GM20431 (cell line): ENCODE data around the gene LIPG.

ENCODE experiments used
- in situ Hi-C: fragments of 300-500 bp; cut with MseI, MboI; formaldehyde crosslinking; loops from one replicate; pipeline ENCODE4 v1.15.0; 2020; ENCODE audit warnings: low sequenced_read_pairs; ENCODE audit not compliant: unreplicated experiment

The LIPG gene

DNA sequence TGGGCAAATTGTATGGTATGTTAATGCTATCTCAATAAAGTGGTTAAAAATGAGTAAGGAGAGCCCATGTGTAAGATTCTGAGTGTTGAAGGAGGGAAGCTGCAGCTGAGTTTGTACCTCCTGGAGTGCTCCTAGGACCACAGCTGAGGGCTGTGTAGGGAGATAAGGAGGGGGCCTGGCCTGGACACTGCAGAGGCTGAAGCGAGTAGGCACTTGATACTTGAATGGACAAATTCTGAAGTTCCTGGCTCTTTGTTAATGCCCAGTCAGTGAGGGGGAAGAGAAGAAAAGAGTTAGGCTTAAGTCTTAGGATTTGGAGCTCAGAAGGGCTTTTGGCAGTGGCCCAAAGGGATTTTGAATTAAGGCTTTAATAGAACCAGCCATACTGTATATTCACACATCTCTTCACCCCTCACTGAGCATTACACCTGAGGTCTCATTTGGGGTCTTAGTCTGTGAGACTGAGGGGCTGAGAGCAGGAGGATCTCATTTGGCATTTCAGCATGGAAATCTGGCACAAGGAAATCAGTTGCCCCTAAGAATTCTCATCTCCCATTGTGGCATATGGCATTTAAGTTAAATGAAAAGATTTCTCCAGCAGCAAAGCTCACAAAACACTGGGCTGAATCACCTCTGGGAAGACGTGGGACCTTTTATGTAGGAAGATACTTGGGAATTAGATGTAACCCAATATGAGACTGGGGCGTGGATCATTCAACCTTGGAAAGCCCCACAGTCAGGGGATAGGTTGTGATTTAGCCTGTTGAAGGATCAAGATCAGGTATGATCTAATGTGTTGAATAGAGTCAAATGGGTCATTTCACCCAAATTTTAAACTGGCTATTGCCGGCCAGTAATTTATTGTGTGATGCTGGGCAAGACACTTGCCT, 46.8 kb downstream of the LIPG start:
- in situ Hi-C loops, result no loop called here

DNA sequence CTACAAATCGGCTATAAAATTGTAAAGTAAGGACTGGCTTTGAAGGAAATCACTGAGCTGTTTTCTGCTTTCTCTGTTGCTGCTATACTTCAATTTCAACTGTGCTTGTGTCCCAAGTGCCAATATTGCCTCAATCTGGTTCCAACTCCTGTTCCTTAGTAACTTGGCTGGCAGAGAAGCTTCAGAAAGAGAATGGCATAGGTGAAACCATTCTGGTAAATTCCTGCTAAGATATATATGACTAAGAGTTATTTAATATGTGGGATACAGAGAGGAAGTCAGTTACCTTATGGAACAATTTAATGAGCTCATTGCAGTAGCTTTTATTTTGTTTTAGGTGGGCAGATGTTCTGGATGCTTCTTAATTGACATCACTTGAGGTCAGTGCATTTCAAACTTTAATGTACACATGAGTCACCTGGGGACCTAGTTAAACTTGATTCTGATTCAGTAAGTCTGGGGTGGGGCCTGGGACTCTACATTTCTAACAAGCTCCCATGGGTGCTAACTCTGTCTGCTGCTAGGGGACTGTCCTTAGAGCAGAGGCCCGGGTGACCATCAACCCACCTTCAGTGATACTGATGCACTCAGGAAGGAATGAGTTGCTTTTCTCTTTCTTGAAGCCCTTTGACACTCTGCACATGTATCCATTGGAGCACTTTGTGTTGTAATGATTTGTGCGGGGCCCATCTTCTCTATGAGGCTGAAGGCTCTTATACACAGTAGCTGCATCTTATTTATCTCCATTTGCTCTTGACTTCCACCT, 47.6 kb downstream of the LIPG start:
- in situ Hi-C loops, result no loop called here

DNA sequence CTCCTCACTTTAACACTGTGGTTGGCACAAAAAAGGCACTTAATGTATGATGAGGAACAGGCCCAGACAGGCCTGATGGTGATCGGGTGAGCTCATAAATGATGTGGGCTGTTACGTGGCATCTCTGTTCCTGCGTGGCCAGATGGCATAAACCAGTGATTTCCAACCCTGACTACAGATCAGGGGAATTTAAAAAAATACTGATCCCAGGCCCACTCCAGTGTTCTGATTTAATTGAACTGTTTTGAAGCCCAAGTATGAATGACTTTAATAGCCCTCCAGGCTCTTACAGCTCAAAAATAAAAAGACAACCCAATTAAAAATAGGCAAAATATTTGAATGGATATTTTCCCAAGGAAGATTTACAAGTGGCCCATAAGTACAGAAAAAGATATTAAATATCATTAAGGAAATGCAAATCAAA, 48.2 kb downstream of the LIPG start:
- in situ Hi-C loops, result no loop called here

DNA sequence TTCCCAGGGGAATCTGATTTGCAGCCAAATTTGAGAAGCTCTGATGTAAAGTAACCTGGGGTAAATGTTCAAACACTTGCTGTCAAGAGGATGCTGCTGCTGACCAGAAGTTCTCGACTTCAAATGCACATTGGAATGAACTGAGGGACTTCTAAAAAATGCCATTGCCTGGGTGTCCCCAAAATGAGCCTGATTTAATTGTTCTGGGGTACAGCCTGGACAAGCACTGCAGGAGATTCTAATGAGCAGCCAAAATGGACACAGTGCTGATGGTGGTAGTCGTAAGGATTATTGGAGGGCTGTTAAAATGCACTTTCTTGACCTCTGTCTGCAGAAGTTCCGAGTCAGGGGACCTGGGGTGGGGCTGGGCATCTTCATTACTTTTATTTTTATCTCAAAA, 49.5 kb downstream of the LIPG start:
- in situ Hi-C loops, result no loop called here

DNA sequence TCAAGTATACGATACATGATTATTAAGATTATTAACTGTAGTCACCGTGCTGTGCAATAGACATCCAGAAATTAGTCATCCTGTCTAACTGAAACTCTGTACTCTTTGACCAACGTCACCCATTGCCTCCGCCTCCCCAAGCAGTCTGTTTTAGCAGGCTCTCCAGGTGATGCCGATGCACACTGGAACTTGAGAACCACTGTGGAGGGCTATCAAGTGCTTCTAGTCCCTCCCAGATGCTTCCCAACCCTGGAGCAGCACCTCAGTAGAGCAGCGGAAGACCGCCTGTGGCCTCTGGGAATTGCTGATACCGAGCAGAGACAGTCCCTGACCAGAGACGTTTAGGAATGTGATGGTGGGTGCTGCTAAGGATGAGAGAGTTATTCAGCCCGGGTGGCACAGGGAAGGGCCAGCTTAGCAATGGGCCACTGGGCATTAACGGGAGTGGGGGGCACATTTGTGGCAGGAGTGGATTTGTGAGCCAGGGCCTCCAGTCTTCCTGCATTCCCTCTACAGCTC, 50.7 kb downstream of the LIPG start:
- in situ Hi-C loops, result no loop called here

DNA sequence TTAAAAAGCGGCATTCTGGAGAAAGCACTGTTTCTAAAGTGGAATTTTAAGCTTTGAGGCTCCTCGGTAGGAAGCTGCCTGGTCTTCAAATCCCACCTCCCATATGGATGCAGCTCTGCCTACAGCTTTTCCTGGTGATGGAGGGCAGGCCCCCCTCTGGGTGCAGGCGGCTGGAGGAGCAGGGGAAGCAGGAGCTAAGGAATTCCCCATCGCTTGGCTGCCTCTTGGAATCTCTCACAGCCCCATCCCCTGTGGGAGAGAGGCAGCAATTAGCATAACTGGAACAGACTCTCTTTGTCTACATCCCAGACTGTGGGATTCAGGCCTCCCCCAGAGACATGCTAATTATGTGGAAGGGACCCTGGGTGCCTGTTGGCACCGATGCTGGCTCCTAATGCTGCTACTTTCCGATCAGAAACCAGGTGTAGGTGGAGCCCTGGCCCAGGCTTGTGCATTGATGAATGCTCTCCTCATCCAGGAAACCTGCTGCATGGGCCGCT, 51.3 kb downstream of the LIPG start:
- in situ Hi-C loops, result no loop called here

DNA sequence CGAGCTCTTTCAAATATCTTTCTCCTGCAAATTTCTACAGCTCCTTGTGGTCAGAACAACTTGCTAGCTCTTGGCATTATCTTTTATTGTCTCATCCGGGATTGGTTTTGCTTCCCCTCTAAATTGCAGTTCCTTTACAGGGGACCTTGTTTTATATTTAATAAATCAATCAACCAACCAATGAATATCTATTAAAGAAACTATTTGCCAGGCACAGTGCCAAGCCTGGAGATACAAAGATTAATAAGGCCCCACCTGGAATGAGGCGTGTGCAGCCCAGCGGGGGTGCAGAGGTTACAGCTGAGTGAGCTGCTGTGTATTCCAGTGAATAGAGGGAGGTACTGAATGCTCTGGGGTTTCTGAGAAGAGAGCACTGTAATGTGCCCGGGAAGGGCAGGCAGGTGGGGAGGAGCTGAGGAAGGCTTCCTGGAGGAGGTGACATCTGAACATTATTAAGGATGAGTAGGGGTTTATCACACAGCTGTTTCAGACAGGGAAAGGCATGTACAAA, 51.8 kb downstream of the LIPG start:
- in situ Hi-C loops, result no loop called here

DNA sequence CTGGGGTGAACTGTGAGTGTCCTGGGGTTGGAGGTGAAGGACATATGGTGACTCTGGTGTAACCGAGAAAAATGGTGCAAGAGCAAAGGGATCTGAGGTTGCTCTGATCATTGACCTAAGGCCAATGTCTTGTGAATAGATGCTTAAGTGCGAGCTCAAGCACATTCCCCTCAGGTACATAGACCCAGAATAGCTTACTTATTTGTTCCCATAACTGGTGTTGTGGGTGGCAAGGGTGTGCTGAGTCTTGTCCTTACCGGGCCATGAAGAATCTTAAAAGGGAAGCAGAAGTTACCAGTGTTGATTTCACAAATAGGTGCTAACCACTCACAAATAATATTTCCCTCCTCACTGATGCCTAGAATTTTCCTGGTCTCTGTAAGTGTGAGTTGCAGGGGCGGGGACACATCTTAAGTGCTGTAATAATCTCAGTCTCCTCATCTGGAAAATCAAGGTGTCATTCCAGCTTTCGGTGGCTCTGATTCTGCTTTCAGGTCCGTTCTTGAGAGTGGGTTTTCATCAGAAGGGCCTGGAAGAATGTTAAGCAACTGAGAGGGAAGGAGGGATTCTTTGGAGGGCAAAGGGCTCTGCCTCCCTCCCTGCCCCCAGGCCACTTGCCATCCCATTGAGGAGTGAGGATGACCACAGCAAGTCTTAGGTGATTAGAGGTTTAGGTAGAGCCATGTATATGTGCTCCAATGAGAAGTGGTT, 54.9 kb downstream of the LIPG start:
- in situ Hi-C loops, result no loop called here

DNA sequence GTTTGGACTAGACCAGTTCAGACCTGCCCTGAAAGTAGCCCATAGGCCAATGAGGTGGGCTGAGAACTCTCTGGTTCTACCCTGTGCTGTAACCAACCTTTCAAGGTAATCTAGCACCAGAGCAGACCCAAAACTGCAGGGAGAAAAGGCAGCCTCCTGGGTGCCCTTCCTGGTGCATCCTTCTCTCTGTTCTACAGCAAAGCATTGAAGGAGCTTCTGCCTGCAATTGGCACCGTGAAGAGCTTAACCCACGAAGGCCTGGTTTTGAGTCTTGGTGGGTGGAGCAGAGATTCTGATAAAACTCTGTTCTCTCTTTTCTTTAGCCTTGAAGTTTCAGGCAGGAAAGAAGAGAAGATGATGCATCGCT, 55.5 kb downstream of the LIPG start:
- in situ Hi-C loops, result no loop called here

DNA sequence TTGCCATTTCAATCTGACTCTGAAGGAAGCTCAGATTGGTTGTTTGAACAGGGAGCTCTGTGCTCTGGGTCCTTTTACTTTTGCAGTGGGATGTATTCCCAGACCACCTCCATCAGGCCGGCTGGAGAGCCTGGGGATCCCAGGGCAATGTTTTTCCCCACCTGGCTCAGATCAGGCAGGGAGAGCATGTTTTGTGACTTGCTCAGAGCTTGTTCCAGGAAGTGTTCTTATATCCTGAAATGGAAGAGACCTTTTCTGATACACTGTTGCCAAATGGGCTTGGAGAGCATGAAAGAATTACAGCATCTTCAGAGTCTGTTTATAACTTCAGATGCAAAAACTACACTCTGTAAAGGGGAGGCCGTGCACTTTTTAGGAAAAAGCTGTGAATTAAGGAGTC, 56.0 kb downstream of the LIPG start:
- in situ Hi-C loops, result no loop called here

DNA sequence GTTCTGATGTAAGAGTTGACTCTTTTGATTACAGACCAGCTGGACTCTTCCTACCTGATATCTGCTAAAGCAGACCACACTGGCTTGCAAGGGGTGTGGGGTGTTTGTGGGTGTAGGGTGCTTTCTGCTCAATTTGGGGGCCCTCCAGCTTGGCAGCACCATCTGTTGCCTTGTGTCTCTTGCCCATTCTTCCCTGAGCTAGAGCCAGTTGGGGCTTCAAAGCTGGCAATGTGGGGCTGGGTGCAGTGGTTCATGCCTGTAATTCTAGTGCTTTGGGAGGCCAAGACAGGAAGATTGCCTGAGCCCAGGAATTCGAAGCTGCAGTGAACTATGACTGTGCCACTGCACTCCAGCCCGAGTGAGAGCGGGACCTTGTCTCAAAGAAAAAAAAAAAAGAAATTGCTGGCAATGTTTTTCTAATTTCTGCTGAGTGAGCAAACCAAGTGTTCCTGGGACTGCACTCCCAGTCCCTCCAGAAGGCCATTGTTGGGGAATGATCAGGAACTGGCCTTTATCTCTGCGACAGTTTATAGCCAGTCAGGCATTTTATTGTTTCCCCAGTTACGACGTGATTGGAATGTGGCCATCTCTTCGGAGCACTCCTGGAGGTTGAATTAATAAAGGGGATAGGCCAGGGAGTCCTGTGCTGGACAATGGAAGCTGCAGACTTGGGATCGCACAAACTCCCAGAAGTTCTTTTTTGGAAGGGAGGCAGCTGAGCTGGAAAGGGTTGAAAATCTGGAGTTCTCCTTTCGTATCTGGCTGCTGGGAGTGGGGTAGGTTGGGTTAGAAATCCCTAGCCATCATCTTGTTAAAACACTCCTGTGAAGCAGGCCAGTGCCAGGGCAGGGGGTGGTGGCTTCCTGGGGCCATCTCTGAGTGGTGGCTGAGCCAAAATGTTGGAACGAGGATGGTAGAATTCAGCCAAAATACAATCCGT, 57.2 kb downstream of the LIPG start:
- in situ Hi-C loops, result no loop called here

DNA sequence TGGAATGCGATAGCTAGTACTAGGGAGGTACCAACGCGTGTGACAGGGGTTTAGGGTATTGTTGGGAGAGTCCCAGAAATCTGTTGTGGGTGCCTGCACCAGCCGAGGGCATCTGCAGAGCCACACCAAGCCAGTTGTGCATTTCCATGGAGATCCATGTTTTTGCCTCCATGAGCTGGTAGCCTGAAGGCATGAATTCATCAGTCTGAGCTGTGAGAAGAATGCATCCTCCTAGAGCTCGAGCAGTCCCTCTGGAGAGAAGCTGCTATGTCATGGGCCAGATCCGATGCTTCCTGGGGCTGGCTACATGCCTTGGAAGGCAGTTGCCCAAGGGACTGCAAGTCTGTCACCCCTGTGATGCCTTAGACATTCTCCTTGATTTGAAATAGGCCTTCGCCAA, 57.9 kb downstream of the LIPG start:
- in situ Hi-C loops, result no loop called here

DNA sequence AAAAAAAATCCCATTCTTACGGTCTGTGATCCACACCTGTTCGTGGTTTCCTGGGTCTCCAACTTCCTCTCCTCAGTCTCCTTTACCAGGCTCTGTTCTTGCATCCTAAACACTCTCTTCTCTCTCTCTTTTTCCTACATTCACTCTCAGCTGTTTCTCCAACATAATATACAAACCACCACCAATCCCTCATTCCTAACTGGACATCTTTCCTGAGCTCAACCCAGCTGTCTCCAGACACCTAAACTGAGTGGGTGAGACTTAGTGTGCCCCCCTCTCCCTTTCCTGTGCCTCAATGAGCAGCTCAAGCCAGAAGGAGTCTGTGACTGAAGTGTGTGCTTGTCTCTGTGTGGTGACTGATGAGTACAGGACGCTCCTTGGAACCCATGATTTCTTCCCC, 59.4 kb downstream of the LIPG start:
- in situ Hi-C loops, result no loop called here

DNA sequence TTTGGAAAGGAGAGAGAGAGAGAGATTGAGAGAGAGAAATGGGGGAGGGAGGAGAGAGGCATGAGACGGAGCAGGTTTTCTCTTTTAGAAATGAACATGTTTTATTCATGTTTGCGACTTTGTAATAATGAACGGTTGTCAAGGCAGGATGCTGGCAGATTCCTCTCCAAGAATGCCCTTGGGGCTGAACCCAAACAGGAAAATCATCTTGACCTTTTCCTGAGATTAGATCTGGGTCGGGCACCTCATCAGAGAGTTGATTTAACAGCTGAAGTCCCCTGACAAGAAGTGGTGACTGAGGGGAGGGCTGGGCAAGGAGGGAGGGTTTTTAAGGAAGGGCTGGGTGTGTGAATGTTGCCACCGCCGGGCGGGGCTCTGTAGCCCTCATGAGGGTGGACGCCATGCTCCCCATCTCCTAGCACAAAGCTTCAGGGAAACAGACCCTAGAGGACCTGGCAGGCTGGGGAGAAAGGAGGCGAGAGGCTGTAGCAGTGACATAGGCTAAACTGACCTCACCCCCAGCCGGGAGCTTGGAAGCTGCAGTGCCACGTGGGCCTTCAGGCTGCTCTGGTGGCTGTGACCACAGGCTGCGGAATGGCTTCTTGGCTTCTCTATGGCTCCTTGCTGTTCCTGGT, 60.0 kb downstream of the LIPG start:
- in situ Hi-C loops, result no loop called here

DNA sequence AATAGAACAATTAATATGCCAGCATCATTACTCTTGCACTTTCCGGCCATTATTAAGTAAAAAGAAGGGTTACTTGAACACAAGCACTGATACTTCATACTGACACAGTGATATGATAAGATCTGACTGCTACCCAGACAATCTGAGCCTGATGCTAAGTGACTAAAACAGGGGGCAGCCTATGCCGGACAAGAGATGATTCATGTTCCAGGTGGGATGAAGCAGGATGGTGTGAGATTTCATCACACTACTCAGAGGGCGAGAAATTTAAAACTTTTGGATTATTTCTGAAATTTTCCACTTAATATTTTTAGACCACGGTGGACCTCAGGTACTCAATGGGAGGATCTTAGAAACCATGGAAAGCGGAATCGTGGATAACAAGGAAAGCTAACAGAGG, 61.7 kb downstream of the LIPG start:
- in situ Hi-C loops, result no loop called here

DNA sequence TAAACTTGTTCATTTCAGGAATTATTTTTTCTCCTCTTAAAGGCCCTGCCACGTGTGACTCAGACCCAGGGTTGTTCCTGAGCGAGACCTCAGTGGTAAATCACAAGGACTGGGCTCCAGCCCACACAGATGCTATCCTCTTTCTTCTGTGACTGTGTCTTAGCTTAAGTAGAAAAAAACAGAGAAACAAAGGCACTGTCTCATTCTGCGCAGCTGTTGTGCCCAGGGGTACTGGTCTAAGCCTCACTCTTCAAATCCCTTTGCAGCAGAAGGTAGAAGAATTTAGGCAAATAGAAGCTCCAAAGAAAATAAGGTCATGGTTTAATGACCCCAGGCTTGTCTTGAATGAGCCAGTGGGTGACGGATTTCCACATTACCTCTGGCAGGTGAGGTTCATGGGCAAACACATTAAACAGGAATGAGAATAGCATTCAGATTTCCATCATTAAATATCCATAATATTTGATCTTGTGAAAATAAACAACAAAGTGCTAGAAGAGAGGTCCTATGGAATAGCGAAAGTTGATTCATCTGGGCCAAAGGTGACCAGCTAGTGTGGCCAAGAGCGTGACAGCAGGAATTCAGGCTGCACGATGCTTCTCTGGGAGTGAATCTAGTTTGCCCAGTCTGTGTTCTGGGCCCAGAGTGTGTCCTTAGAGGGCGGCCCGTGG, 63.3 kb downstream of the LIPG start:
- in situ Hi-C loops, result no loop called here

DNA sequence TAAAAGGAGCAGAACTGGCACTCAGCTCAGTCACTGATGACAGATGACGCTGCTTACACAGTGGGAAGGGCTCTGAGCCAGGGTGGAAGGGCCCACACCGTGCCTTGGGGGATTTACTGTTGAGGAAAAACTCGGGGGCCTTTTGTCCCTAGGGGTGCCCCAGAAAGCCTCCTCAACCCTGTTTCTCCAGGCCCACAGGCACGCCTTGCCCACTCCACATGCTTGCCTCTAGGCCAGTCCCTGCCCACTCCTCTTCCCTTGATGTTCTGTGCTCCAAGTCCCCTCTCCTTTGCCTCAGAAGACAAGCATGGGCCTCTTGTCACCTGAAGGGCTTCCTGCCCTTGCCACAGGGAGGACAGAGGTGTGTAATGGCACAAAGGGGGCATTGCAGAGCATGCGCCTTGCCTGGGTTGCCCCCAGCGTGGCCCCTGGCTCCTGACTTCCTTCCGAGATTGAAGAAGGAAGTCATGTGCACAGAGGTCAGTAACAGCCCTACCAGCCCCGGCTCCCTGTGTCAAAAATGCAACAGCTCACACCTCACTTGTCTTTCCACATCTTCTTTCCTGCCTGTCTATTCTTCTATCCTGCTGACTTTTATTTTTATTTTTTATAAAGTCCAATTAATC, 65.1 kb downstream of the LIPG start:
- in situ Hi-C loops, result no loop called here

DNA sequence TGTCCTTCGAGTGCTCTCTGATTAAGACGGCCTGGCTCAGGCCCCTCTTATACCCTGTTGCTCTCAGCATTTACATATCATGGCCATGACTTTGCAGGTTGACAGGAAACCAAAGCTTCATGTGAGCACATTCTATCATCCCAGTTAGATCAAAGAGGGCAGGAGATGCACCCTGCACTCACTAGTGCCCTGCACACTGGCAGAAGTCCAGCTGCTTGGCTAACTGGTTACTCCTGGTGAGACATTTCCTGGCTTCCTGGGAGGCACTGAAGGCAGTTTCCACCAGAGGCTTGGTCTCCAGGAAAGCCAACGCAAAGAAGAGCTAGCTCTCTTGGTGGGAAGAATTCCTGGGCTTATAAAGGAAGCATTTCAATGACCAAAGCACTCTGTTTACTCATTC, 66.3 kb downstream of the LIPG start:
- in situ Hi-C loops, result no loop called here
